ENCODE data around the gene MAP3K2.
A peak's percentile ranks its signal among the peaks of the same experiment; 100 is the strongest.
"Not testable (repeated sequence)": the region's sequence is repeated elsewhere in the genome, so short reads cannot be mapped to it uniquely, and the experiment has no call there.

MAP3K2 gene

DNA sequence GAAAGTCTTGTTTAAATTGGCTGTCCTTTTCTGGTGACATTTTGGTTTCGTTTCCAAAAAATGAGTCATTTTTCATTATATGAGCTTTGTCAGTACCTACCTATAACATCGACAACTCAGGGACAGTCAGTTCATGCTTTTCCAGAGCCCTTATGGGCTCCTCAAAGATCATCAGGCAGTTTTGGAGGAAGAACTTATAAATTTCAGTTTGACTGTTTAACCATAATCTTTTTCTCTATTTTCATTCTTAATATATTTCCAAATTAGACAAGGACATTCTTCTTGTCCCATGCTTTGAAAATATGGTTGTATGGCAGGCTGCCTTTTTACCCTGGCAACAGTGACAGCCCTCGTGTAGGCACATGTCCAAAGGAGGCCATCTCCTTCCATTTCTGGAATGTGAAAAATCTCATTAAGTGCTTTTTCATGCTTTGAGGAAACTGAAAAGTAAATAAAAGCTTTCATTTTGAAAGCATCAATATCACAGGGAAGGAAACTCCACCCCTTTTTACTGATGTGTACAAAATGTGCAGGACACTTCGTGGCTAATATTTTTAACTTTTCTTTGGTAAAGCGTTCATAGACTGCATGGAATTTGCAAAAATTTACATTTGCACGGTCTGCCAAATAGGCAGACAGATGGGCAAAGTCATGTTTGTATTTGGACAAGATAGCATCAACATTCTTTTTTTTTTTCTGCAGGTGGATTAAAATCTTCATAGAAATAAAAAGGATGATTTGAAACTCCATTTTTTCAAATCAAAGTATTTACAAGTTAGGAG is 23.3 kb upstream of the MAP3K2 start:
- TF ChIP-seq CTCF (IDR thresholded peaks at IDR 0.05; ENCODE audit: low read depth, low read length, missing control alignments) = no peak
- H3K4me3 ChIP-seq (replicated peaks; ENCODE audit: low read depth, low read length) = no peak overlapping the region
- DNase-seq (ENCODE audit: extremely low read depth, low read depth) = peak; percentile 68

DNA sequence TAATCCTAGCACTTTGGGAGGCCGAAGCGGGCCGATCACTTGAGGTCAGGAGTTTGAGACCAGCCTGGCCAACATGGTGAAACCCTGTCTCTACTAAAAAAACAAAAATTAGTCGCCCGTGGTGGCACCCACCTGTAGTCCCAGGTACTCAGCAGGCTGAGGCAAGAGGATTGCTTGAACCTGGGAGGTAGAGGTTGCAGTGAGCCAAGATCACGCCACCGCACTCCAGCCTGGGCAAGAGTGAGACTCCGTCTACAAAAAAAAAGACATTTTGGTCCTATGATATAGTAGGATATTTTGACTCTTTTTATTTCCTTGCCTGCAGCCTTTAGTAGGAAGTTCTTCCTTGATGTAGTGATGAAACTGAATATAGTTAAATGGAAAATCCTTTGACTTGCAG is 21.9 kb upstream of the MAP3K2 start:
- not testable (repeated sequence) for H3K4me3 ChIP-seq (replicated peaks; ENCODE audit: low read depth, low read length)

GRCh38 chr2:127408807-127409099 is 21.0 kb upstream of the MAP3K2 start:
- no peak for DNase-seq (ENCODE audit: extremely low read depth, low read depth)
- H3K4me3 ChIP-seq (replicated peaks; ENCODE audit: low read depth, low read length) = no peak overlapping the region
- TF ChIP-seq CTCF (IDR thresholded peaks at IDR 0.05; ENCODE audit: low read depth, low read length, missing control alignments) = no peak

More for the DNA sequence above, 21.9 kb upstream of the MAP3K2 start:
- DNase-seq (ENCODE audit: extremely low read depth, low read depth) = not testable (repeated sequence)

GRCh38 chr2:127408004-127408806 is 20.4 kb upstream of the MAP3K2 start:
- TF ChIP-seq CTCF (IDR thresholded peaks at IDR 0.05; ENCODE audit: low read depth, low read length, missing control alignments) = no peak
- peak; percentile 46 for DNase-seq (ENCODE audit: extremely low read depth, low read depth)
- H3K4me3 ChIP-seq (replicated peaks; ENCODE audit: low read depth, low read length) = peak overlapping the region; percentile 33

GRCh38 chr2:127407661-127408003 is 19.9 kb upstream of the MAP3K2 start:
- TF ChIP-seq CTCF (IDR thresholded peaks at IDR 0.05; ENCODE audit: low read depth, low read length, missing control alignments) = no peak
- DNase-seq (ENCODE audit: extremely low read depth, low read depth) = no peak
- no peak overlapping the region for H3K4me3 ChIP-seq (replicated peaks; ENCODE audit: low read depth, low read length)

GRCh38 chr2:127407091-127407490 is 19.3 kb upstream of the MAP3K2 start:
- no peak for DNase-seq (ENCODE audit: extremely low read depth, low read depth)
- TF ChIP-seq CTCF (IDR thresholded peaks at IDR 0.05; ENCODE audit: low read depth, low read length, missing control alignments) = no peak
- H3K4me3 ChIP-seq (replicated peaks; ENCODE audit: low read depth, low read length) = no peak overlapping the region

DNA sequence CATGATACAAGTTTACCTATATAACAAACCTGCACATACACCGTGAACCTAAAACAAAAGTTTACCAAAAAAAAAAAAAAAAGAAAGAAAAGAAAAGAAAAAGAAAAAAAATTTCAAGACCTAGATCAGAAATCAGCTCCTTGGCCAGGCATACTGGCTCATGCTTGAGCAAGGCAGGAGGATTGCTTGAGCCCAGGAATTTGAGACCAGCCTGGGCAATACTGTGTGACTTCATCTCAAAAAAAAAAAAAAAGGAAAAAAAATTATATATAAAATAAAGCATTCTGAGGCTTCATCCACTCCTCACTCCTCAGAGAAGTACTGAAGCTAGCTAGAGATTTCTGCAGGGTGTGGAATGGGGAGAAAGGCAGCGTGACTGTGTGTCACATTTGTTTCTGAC is 18.7 kb upstream of the MAP3K2 start:
- TF ChIP-seq CTCF (IDR thresholded peaks at IDR 0.05; ENCODE audit: low read depth, low read length, missing control alignments) = no peak
- no peak overlapping the region for H3K4me3 ChIP-seq (replicated peaks; ENCODE audit: low read depth, low read length)
- no peak for DNase-seq (ENCODE audit: extremely low read depth, low read depth)
